Spleen (tissue), 7 donors: ENCODE data around the gene PTPN14.

ENCODE experiments used
- CTCF ChIP-seq, 11 experiments: fragments of 200-600 bp in 7 of 11; fragments of 450-650 bp in 4 of 11; sonication (generic) in 4 of 11; IDR thresholded peaks in 8 of 11; conservative IDR thresholded peaks in 3 of 11; 1 replicate in 7 of 11; 2 replicates in 4 of 11; pipeline versions ENCODE4 v1.4.0 to v1.8.0; 2016 to 2021; ENCODE audit warnings: antibody characterized with exemption in 11 of 11, inconsistent platforms in 4 of 11, mild to moderate bottlenecking in 1 of 11
- POLR2A ChIP-seq, 3 donors: fragments of 450-650 bp; IDR thresholded peaks; one replicate each; pipeline ENCODE4 v1.5.1; 2017; ENCODE audit warnings: antibody characterized with exemption in 3 of 3, mild to moderate bottlenecking in 1 of 3
- POLR2AphosphoS5 ChIP-seq, 3 donors: sonication (generic); formaldehyde crosslinking; IDR thresholded peaks; one replicate each; pipeline ENCODE4 v1.5.1; 2017; ENCODE audit warnings: antibody characterized with exemption in 3 of 3
- donor health status: DM: no; HTN: no; CAD: no; lungs with moderate emphysema.
- donor health status: DM: no; HTN: no; CAD: no.
- donor health status: DM: no; HTN: no; CAD: no.

GRCh38 chr1:214380986-214381695 is 170.3 kb downstream of the PTPN14 start:
- no peak for TF ChIP-seq POLR2A (IDR thresholded peaks at IDR 0.05)
- no peak for TF ChIP-seq CTCF (IDR thresholded peaks at IDR 0.05 in 8 of 11, conservative IDR thresholded peaks at IDR 0.05 in 3 of 11)
- TF ChIP-seq POLR2AphosphoS5 (IDR thresholded peaks at IDR 0.05): no peak
